Neural crest cell (in vitro differentiated cells): ENCODE data around the gene MFSD8. TPM values are rescaled to one million over a fixed set of nuclear protein-coding genes. Genes with fewer than 3 reads are reported as not detected.
"Not testable (repeated sequence)": the region's sequence is repeated elsewhere in the genome, so short reads cannot be mapped to it uniquely, and the experiment has no call there.

Source experiments
- DNase-seq: peaks from one replicate; pipeline ENCODE4 v3.0.0; 2021; ENCODE audit warnings: low read depth, mixed read lengths, low spot score
- H3K27ac Mint-ChIP-seq: one replicate; pipeline ENCODE4 v1.8.0; 2021; ENCODE audit warnings: mild to moderate bottlenecking, mixed read lengths; ENCODE audit not compliant: unreplicated experiment
- H3K27me3 Mint-ChIP-seq: 2 replicates; pipeline ENCODE4 v1.8.0; 2021; ENCODE audit warnings: low read depth, mild to moderate bottlenecking, mixed read lengths
- H3K36me3 Mint-ChIP-seq: 2 replicates; pipeline ENCODE4 v1.8.0; 2021; ENCODE audit warnings: low read depth, mild to moderate bottlenecking, mixed read lengths
- H3K4me1 Mint-ChIP-seq: 2 replicates; pipeline ENCODE4 v1.8.0; 2021; ENCODE audit warnings: mixed read lengths
- H3K4me3 Mint-ChIP-seq: one replicate; pipeline ENCODE4 v1.8.0; 2021; ENCODE audit warnings: mild to moderate bottlenecking, mixed read lengths
- H3K9me3 Mint-ChIP-seq: 2 replicates; pipeline ENCODE4 v1.8.0; 2021; ENCODE audit warnings: mixed read lengths
- CTCF ChIP-seq: fragments of 200-600 bp; sonication (generic); conservative IDR thresholded peaks from 2 replicates; pipeline ENCODE4 v1.5.0; 2021; ENCODE audit warnings: antibody characterized with exemption, mild to moderate bottlenecking
- total RNA-seq: library from RNA; stranded (reverse); gene quantifications from 2 replicates; pipeline ENCODE4 v1.2.1, GENCODE V29; 2021

MFSD8 gene
- total RNA-seq, 1 donor from 2014 or later, result 17.8 TPM

DNA sequence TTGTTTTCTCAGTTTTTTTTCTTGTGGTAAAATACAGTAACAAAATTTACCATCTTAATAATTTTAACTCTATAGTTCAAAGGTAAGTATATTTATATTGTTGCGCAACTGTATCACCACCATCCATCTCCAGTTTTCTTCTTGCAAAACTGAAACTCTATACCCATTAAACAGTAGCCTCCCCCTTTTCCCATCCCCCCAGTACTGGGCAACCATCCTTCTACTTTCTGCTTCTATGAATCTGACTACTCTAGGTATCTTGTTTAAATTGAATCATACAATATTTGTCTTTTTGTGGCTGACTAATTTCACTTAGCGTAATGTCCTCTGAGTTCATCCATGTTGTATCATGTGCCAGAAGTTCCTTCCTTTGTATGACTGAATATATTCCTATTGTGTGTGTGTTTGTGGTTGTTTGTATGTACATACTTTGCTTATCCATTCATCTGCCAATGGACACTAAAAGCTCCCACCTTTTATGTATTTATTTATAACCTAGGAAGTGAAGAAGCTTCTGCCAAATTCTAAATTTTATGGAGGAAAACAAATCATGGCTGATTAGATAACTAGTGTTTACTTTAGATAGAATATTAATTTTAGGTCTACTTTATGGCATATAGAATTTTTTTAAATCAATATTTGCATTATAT lies 10.3 kb upstream of the MFSD8 start:
- no peak for TF ChIP-seq CTCF
- Mint-ChIP-seq H3K36me3 (peaks cover 4% of the 10 kb centered on the region), H3K27ac (no peak overlapping the region)

GRCh38 chr4:127970925-127971324 lies 6.0 kb upstream of the MFSD8 start:
- not testable (repeated sequence) for H3K27ac Mint-ChIP-seq

More for the DNA sequence above, 10.3 kb upstream of the MFSD8 start:
- Mint-ChIP-seq H3K9me3 (peaks cover 5% of the 10 kb centered on the region), H3K4me3 (no peak overlapping the region), H3K27me3 (no peaks in the 10 kb centered on the region), H3K4me1 (no peaks in the 10 kb centered on the region)
- DNase-seq, result no peak

GRCh38 chr4:127968586-127968985 lies 3.6 kb upstream of the MFSD8 start:
- H3K36me3 Mint-ChIP-seq, result peaks cover 3% of the 10 kb centered on the region
- H3K27me3 Mint-ChIP-seq, result no peaks in the 10 kb centered on the region
- H3K27ac Mint-ChIP-seq, result no peak overlapping the region
- TF ChIP-seq CTCF, result no peak
- no peak for DNase-seq
- peak overlapping the region; percentile 76 for H3K4me3 Mint-ChIP-seq
- H3K4me1 Mint-ChIP-seq, result peaks cover 14% of the 10 kb centered on the region
- no peaks in the 10 kb centered on the region for H3K9me3 Mint-ChIP-seq

More at GRCh38 chr4:127970925-127971324, 6.0 kb upstream of the MFSD8 start:
- H3K27me3 Mint-ChIP-seq, H3K4me1 Mint-ChIP-seq, H3K9me3 Mint-ChIP-seq, H3K4me3 Mint-ChIP-seq, H3K36me3 Mint-ChIP-seq, DNase-seq: not testable (repeated sequence)

- Mint-ChIP-seq H3K27me3 (no peaks in the 10 kb centered on the region), H3K9me3 (no peaks in the 10 kb centered on the region), H3K4me3 (peak overlapping the region; percentile 69), H3K27ac (no peak overlapping the region), H3K4me1 (peaks cover 24% of the 10 kb centered on the region), H3K36me3 (peaks cover 10% of the 10 kb centered on the region)
- no peak for DNase-seq
- TF ChIP-seq CTCF, result no peak
Measured at GRCh38 chr4:127967141-127967775, 2.3 kb upstream of the MFSD8 start.

GRCh38 chr4:127965803-127966175 lies 816 bp upstream of the MFSD8 start:
- Mint-ChIP-seq H3K9me3 (no peaks in the 10 kb centered on the region), H3K36me3 (peaks cover 10% of the 10 kb centered on the region), H3K4me1 (peaks cover 24% of the 10 kb centered on the region), H3K4me3 (peak overlapping the region; percentile 98), H3K27ac (peak overlapping the region; percentile 95), H3K27me3 (no peaks in the 10 kb centered on the region)
- no peak for TF ChIP-seq CTCF
- no peak for DNase-seq

DNA sequence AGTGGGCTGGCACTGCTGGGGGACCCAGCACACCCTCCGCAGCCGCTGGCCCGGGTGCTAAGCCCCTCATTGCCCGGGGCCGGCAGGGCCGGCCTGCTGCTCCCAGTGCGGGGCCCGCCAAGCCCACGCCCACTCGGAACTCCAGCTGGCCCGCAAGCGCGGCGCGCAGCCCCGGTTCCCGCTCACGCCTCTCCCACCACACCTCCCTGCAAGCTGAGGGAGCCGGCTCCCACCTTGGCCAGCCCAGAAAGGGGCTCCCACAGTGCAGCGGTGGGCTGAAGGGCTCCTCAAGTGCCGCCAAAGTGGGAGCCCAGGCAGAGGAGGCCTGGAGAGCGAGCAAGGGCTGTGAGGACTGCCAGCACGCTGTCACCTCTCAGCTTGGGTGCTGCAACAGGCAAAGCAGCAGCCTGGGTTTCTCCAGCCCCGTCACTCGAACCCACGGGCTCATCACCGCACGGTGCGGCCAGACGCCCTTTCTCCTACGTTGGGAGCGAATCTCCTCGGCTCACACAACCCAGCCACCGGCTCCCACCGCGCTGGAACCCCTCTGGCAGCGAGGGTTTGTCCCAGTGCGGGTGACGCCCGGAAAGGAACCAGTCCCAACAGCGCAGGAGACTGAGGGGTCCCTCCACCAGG lies 429 bp downstream of the MFSD8 start:
- peak; percentile 6 for DNase-seq
- H3K36me3 Mint-ChIP-seq, result peaks cover 10% of the 10 kb centered on the region
- H3K9me3 Mint-ChIP-seq, H3K27me3 Mint-ChIP-seq: not testable (repeated sequence)
- peaks cover 24% of the 10 kb centered on the region for H3K4me1 Mint-ChIP-seq
- peak overlapping the region; percentile 98 for H3K4me3 Mint-ChIP-seq
- H3K27ac Mint-ChIP-seq, result peak overlapping the region; percentile 95

GRCh38 chr4:127963633-127964398 lies 1.2 kb downstream of the MFSD8 start:
- not testable (repeated sequence) for H3K27me3 Mint-ChIP-seq, H3K27ac Mint-ChIP-seq

More at GRCh38 chr4:127963633-127964398, 1.2 kb downstream of the MFSD8 start:
- not testable (repeated sequence) for H3K9me3 Mint-ChIP-seq, DNase-seq
- H3K4me1 Mint-ChIP-seq, result peaks cover 24% of the 10 kb centered on the region
- peak overlapping the region; percentile 88 for H3K4me3 Mint-ChIP-seq
- H3K36me3 Mint-ChIP-seq, result peaks cover 10% of the 10 kb centered on the region
